ENCODE data around the gene RSBN1L.

The RSBN1L gene

DNA sequence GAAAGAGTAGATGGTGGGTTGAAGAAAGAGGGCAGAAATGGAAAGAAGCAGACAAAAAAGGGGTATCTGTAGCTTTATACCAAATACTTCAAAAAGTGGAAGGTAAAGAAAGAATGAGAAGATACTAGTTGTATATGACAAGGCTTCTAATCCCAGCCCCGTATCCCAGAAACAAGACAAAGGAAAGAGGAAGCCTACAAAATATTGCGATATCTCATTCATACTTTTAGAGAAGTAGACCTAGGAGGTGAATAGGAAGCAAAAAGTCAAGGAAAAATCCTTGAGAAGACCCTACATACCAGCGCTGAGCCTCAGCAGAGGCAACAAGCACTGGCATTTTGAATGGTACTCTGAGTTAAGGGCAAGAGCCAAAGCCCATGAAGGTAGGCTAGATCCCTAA lies 128.9 kb downstream of the RSBN1L start:
- Histone ChIP-seq H3K4me2 (ENCODE audit: low read length) (no peak overlapping the region), H3K79me2 (ENCODE audit: control insufficient read depth, insufficient read depth, low read length) (peaks cover 5% of the 10 kb centered on the region), H3K79me1 (ENCODE audit: low read length) (peaks cover 13% of the 10 kb centered on the region), H3K4ac (ENCODE audit: low read depth, low read length) (no peak overlapping the region), H3K27me3 (ENCODE audit: insufficient read depth, low read length, poor library complexity) (no peaks in the 10 kb centered on the region), H2AK5ac (ENCODE audit: low read length) (no peak overlapping the region), H3K27ac (ENCODE audit: low read depth, low read length) (no peak overlapping the region), H3K4me3 (ENCODE audit: low read length) (no peak overlapping the region), H2BK15ac (replicated peaks; ENCODE audit: low read depth) (no peak overlapping the region), H3K23ac (ENCODE audit: low read length) (no peak overlapping the region), H4K5ac (ENCODE audit: low read length) (no peak overlapping the region), H3K4me1 (ENCODE audit: control insufficient read depth, low read depth, low read length) (no peaks in the 10 kb centered on the region), H2BK120ac (ENCODE audit: low read depth, low read length) (no peak overlapping the region), H3K18ac (ENCODE audit: low read length) (no peak overlapping the region), H4K8ac (ENCODE audit: low read depth, low read length) (no peak overlapping the region), H3K56ac (ENCODE audit: low read length) (no peak overlapping the region), H3K36me3 (ENCODE audit: control insufficient read depth, insufficient read depth, low read length) (no peaks in the 10 kb centered on the region), H3K9ac (ENCODE audit: low read length) (no peak overlapping the region), H2BK5ac (ENCODE audit: low read length) (no peak overlapping the region)
- WGBS (ENCODE audit: extremely low coverage, insufficient coverage, low lambda C conversion rate), result no CpG with 5 or more reads among the region's 3 CpGs
- DNase-seq, result no peak

DNA sequence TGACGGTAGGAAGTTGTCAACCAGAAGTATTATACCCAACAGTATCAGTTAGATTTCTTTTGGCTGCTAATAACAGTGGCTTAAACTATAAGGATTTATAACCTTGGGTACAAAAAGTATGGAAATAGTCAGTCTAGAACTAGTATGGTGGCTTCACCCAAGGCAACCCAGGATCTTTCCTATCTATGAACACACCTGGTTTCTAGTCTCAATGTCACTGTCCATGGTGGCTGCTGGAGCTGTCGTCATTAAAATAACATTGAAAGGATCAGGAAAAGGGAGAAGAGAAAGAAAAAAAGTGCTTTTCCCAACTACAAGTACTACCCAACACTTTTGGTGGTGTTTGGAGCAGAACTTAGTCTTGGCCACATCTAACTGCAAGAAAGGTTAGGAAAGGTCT lies 130.0 kb downstream of the RSBN1L start:
- H3K56ac ChIP-seq (ENCODE audit: low read length), result no peak overlapping the region
- peaks cover 5% of the 10 kb centered on the region for H3K79me2 ChIP-seq (ENCODE audit: control insufficient read depth, insufficient read depth, low read length)
- no peaks in the 10 kb centered on the region for H3K36me3 ChIP-seq (ENCODE audit: control insufficient read depth, insufficient read depth, low read length)
- no peak overlapping the region for H4K5ac ChIP-seq (ENCODE audit: low read length)
- H3K4me1 ChIP-seq (ENCODE audit: control insufficient read depth, low read depth, low read length), result no peaks in the 10 kb centered on the region
- DNase-seq, result no peak
- H2BK15ac ChIP-seq (replicated peaks; ENCODE audit: low read depth), result no peak overlapping the region
- H2BK120ac ChIP-seq (ENCODE audit: low read depth, low read length), result no peak overlapping the region
- H3K27me3 ChIP-seq (ENCODE audit: insufficient read depth, low read length, poor library complexity), result no peaks in the 10 kb centered on the region
- no peak overlapping the region for H2AK5ac ChIP-seq (ENCODE audit: low read length)
- no peak overlapping the region for H2BK5ac ChIP-seq (ENCODE audit: low read length)
- no peak overlapping the region for H3K4me3 ChIP-seq (ENCODE audit: low read length)
- no peak overlapping the region for H3K4ac ChIP-seq (ENCODE audit: low read depth, low read length)
- no peak overlapping the region for H3K9ac ChIP-seq (ENCODE audit: low read length)
- no CpG with 5 or more reads among the region's 2 CpGs for WGBS (ENCODE audit: extremely low coverage, insufficient coverage, low lambda C conversion rate)
- peaks cover 15% of the 10 kb centered on the region for H3K79me1 ChIP-seq (ENCODE audit: low read length)
- H4K8ac ChIP-seq (ENCODE audit: low read depth, low read length), result no peak overlapping the region
- no peak overlapping the region for H3K4me2 ChIP-seq (ENCODE audit: low read length)
- H3K23ac ChIP-seq (ENCODE audit: low read length), result no peak overlapping the region
- H3K27ac ChIP-seq (ENCODE audit: low read depth, low read length), result no peak overlapping the region
- no peak overlapping the region for H3K18ac ChIP-seq (ENCODE audit: low read length)

DNA sequence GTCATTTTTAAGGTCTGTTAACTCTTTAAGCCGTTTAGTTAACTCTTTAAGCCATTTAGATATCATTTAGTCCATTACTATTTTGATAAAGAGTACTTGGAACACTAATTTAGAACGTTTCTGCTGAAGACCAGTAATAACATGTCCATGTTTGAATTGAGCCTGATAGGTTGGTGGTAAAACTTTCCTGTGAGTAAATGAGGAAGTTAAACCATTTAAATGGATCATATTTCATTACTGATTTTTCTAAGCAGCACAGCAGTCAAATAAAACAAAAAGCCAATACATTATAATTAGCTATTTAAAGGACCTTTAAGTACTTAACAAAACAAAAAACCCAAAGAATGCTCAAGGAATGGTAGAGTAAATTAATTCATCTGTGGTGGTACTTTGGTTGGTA lies 131.7 kb downstream of the RSBN1L start:
- Histone ChIP-seq H3K23ac (ENCODE audit: low read length) (no peak overlapping the region), H3K79me1 (ENCODE audit: low read length) (peaks cover 5% of the 10 kb centered on the region), H3K4me3 (ENCODE audit: low read length) (no peak overlapping the region), H3K27ac (ENCODE audit: low read depth, low read length) (no peak overlapping the region), H2BK5ac (ENCODE audit: low read length) (no peak overlapping the region), H3K79me2 (ENCODE audit: control insufficient read depth, insufficient read depth, low read length) (no peaks in the 10 kb centered on the region), H3K56ac (ENCODE audit: low read length) (no peak overlapping the region), H3K4ac (ENCODE audit: low read depth, low read length) (no peak overlapping the region), H3K18ac (ENCODE audit: low read length) (no peak overlapping the region), H3K4me2 (ENCODE audit: low read length) (no peak overlapping the region), H3K27me3 (ENCODE audit: insufficient read depth, low read length, poor library complexity) (no peaks in the 10 kb centered on the region), H2AK5ac (ENCODE audit: low read length) (no peak overlapping the region), H2BK120ac (ENCODE audit: low read depth, low read length) (no peak overlapping the region), H3K9ac (ENCODE audit: low read length) (no peak overlapping the region), H3K36me3 (ENCODE audit: control insufficient read depth, insufficient read depth, low read length) (no peaks in the 10 kb centered on the region), H4K8ac (ENCODE audit: low read depth, low read length) (no peak overlapping the region), H4K5ac (ENCODE audit: low read length) (no peak overlapping the region), H3K4me1 (ENCODE audit: control insufficient read depth, low read depth, low read length) (no peaks in the 10 kb centered on the region), H2BK15ac (replicated peaks; ENCODE audit: low read depth) (no peak overlapping the region)
- no peak for DNase-seq
- WGBS (ENCODE audit: extremely low coverage, insufficient coverage, low lambda C conversion rate), result no CpG with 5 or more reads among the region's 2 CpGs

DNA sequence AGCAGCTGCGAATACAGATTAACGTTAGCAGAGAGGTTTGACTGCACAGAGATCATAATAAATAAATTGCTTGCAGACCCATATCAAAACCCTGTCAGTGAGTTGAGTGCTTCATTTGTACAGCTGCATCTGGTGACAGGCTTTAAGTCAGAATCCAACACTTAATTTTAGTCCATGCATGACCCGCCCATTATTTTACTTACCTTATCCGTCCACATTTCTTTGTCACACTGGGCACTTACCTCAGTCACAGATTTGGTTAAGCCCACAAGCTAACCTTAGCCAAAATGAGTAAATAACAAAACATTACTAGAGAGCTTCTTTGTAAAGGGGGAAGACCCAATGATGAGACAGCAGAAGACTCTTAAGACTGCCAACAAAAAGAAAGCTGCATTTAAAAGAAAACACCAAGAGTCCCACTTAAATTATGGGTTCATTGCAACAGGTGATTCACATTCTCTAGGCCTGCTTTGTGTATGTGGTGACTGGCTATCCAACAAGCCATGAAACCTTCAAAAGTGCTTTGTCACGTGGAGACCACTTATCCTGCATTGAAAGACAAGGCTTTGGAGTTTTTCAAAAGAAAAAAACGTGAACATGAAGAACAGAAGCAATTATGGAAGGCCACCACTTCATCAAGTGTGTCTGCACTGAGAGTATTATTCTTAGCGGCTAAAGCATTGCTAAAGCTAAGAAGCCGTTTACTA lies 134.5 kb downstream of the RSBN1L start:
- no CpG with 5 or more reads among the region's 8 CpGs for WGBS (ENCODE audit: extremely low coverage, insufficient coverage, low lambda C conversion rate)
- H3K79me1 ChIP-seq (ENCODE audit: low read length), result peaks cover 3% of the 10 kb centered on the region
- no peak overlapping the region for H3K4me3 ChIP-seq (ENCODE audit: low read length)

DNA sequence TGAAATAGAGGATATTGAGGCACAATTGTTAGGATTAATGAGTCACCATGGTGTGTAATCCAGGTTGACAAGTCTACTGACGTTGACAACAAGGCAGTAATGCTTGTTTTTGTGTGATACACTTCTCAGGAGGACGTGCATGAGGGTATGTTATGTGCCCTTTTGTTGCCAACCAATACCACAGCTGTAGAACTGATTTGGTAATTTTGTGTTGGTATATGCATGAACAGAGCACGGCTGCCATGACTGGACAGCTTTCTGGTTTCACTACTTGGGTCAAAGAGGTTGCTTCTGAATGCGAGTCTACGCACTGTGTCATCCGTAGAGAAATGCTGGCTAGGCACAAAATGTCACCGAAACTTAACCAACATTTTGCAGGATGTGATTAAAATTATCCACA lies 135.2 kb downstream of the RSBN1L start:
- Histone ChIP-seq H4K8ac (ENCODE audit: low read depth, low read length) (no peak overlapping the region), H3K27me3 (ENCODE audit: insufficient read depth, low read length, poor library complexity) (no peaks in the 10 kb centered on the region), H3K36me3 (ENCODE audit: control insufficient read depth, insufficient read depth, low read length) (no peaks in the 10 kb centered on the region), H3K79me1 (ENCODE audit: low read length) (peaks cover 3% of the 10 kb centered on the region), H3K4ac (ENCODE audit: low read depth, low read length) (no peak overlapping the region), H4K5ac (ENCODE audit: low read length) (no peak overlapping the region), H3K56ac (ENCODE audit: low read length) (no peak overlapping the region), H3K9ac (ENCODE audit: low read length) (no peak overlapping the region), H3K4me1 (ENCODE audit: control insufficient read depth, low read depth, low read length) (no peaks in the 10 kb centered on the region), H2BK5ac (ENCODE audit: low read length) (no peak overlapping the region), H3K18ac (ENCODE audit: low read length) (no peak overlapping the region), H3K23ac (ENCODE audit: low read length) (peak overlapping the region; percentile 32), H3K4me3 (ENCODE audit: low read length) (no peak overlapping the region), H2BK15ac (replicated peaks; ENCODE audit: low read depth) (no peak overlapping the region), H3K79me2 (ENCODE audit: control insufficient read depth, insufficient read depth, low read length) (no peaks in the 10 kb centered on the region), H2BK120ac (ENCODE audit: low read depth, low read length) (no peak overlapping the region), H3K27ac (ENCODE audit: low read depth, low read length) (no peak overlapping the region), H2AK5ac (ENCODE audit: low read length) (no peak overlapping the region), H3K4me2 (ENCODE audit: low read length) (no peak overlapping the region)
- no peak for DNase-seq
- no CpG with 5 or more reads among the region's 7 CpGs for WGBS (ENCODE audit: extremely low coverage, insufficient coverage, low lambda C conversion rate)

More for the DNA sequence above, 134.5 kb downstream of the RSBN1L start:
- Histone ChIP-seq H3K4ac (ENCODE audit: low read depth, low read length) (no peak overlapping the region), H3K23ac (ENCODE audit: low read length) (no peak overlapping the region), H2BK5ac (ENCODE audit: low read length) (no peak overlapping the region), H3K56ac (ENCODE audit: low read length) (no peak overlapping the region), H3K79me2 (ENCODE audit: control insufficient read depth, insufficient read depth, low read length) (no peaks in the 10 kb centered on the region), H3K27me3 (ENCODE audit: insufficient read depth, low read length, poor library complexity) (no peaks in the 10 kb centered on the region), H3K36me3 (ENCODE audit: control insufficient read depth, insufficient read depth, low read length) (no peaks in the 10 kb centered on the region), H2AK5ac (ENCODE audit: low read length) (no peak overlapping the region), H3K4me2 (ENCODE audit: low read length) (no peak overlapping the region), H4K5ac (ENCODE audit: low read length) (no peak overlapping the region), H4K8ac (ENCODE audit: low read depth, low read length) (no peak overlapping the region), H2BK120ac (ENCODE audit: low read depth, low read length) (no peak overlapping the region), H3K4me1 (ENCODE audit: control insufficient read depth, low read depth, low read length) (no peaks in the 10 kb centered on the region), H3K9ac (ENCODE audit: low read length) (no peak overlapping the region), H3K27ac (ENCODE audit: low read depth, low read length) (no peak overlapping the region), H3K18ac (ENCODE audit: low read length) (no peak overlapping the region), H2BK15ac (replicated peaks; ENCODE audit: low read depth) (no peak overlapping the region)
- DNase-seq, result no peak

DNA sequence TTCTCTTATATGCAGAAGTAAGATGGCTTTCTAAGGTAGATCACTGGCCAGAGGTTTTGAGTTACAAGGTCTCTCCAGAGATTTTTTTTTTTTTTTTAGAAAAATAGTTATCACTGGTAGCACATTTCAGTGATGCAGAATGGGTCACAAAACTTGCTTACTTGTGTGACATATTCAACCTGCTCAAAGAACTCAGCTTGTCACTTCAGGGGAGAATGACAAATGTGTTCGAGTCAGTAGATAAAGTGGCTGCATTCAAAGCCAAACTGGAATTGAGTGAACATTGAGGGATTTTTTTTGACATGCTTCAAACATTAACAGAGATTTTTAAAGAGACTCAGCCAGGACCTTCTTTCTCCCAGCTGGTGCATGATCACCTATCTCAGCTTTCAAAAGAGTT lies 135.7 kb downstream of the RSBN1L start:
- Histone ChIP-seq H3K79me2 (ENCODE audit: control insufficient read depth, insufficient read depth, low read length) (no peaks in the 10 kb centered on the region), H2AK5ac (ENCODE audit: low read length) (no peak overlapping the region), H2BK120ac (ENCODE audit: low read depth, low read length) (no peak overlapping the region), H3K4me1 (ENCODE audit: control insufficient read depth, low read depth, low read length) (no peaks in the 10 kb centered on the region), H3K27ac (ENCODE audit: low read depth, low read length) (no peak overlapping the region), H3K4me3 (ENCODE audit: low read length) (no peak overlapping the region), H4K8ac (ENCODE audit: low read depth, low read length) (peak overlapping the region; percentile 56), H2BK5ac (ENCODE audit: low read length) (no peak overlapping the region), H4K5ac (ENCODE audit: low read length) (no peak overlapping the region), H3K4ac (ENCODE audit: low read depth, low read length) (no peak overlapping the region), H3K4me2 (ENCODE audit: low read length) (no peak overlapping the region), H3K36me3 (ENCODE audit: control insufficient read depth, insufficient read depth, low read length) (no peaks in the 10 kb centered on the region), H3K18ac (ENCODE audit: low read length) (no peak overlapping the region), H3K27me3 (ENCODE audit: insufficient read depth, low read length, poor library complexity) (no peaks in the 10 kb centered on the region), H3K23ac (ENCODE audit: low read length) (no peak overlapping the region), H2BK15ac (replicated peaks; ENCODE audit: low read depth) (no peak overlapping the region), H3K9ac (ENCODE audit: low read length) (no peak overlapping the region), H3K56ac (ENCODE audit: low read length) (no peak overlapping the region), H3K79me1 (ENCODE audit: low read length) (peaks cover 3% of the 10 kb centered on the region)
- WGBS (ENCODE audit: extremely low coverage, insufficient coverage, low lambda C conversion rate), result no CpG with 5 or more reads among the region's 1 CpG
- no peak for DNase-seq
